ENCODE data around the gene MBOAT1.

- TF ChIP-seq EP300 (IDR thresholded peaks at IDR 0.05) (no peak), POLR2AphosphoS5 (IDR thresholded peaks at IDR 0.05) (no peak), POLR2A (IDR thresholded peaks at IDR 0.05) (no peak)
- TF ChIP-seq, protein P1, sequence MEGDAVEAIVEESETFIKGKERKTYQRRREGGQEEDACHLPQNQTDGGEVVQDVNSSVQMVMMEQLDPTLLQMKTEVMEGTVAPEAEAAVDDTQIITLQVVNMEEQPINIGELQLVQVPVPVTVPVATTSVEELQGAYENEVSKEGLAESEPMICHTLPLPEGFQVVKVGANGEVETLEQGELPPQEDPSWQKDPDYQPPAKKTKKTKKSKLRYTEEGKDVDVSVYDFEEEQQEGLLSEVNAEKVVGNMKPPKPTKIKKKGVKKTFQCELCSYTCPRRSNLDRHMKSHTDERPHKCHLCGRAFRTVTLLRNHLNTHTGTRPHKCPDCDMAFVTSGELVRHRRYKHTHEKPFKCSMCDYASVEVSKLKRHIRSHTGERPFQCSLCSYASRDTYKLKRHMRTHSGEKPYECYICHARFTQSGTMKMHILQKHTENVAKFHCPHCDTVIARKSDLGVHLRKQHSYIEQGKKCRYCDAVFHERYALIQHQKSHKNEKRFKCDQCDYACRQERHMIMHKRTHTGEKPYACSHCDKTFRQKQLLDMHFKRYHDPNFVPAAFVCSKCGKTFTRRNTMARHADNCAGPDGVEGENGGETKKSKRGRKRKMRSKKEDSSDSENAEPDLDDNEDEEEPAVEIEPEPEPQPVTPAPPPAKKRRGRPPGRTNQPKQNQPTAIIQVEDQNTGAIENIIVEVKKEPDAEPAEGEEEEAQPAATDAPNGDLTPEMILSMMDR (IDR thresholded peaks at IDR 0.05): no peak
Measured at GRCh38 chr6:20128018-20128417, 84.3 kb downstream of the MBOAT1 start.

Data from stomach (tissue), 4 donors.